Measurements from ENCODE around the gene SLC41A3.

The SLC41A3 gene

GRCh38 chr3:126110431-126111125 is 26.7 kb upstream of the SLC41A3 start:
- Histone ChIP-seq H3K27me3 (ENCODE audit: control insufficient read depth in 1 of 2, insufficient read depth in 2 of 2, low read length in 2 of 2) (no peaks in the 10 kb centered on the region), H3K36me3 (ENCODE audit: insufficient read depth, low read length) (no peaks in the 10 kb centered on the region), H3K9me3 (ENCODE audit: low read length) (no peaks in the 10 kb centered on the region), H3K9ac (ENCODE audit: low read length) (no peak overlapping the region), H3K4me3 (ENCODE audit: low read depth in 1 of 2, low read length in 2 of 2) (no peak overlapping the region), H3K4me1 (ENCODE audit: insufficient read depth, low read length) (no peaks in the 10 kb centered on the region), H3K27ac (ENCODE audit: low read depth, low read length) (no peak overlapping the region)

GRCh38 chr3:126109880-126110235 is 25.9 kb upstream of the SLC41A3 start:
- Histone ChIP-seq H3K27ac (ENCODE audit: low read depth, low read length) (no peak overlapping the region), H3K4me1 (ENCODE audit: insufficient read depth, low read length) (no peaks in the 10 kb centered on the region), H3K36me3 (ENCODE audit: insufficient read depth, low read length) (no peaks in the 10 kb centered on the region), H3K9ac (ENCODE audit: low read length) (no peak overlapping the region), H3K27me3 (ENCODE audit: control insufficient read depth in 1 of 2, insufficient read depth in 2 of 2, low read length in 2 of 2) (no peaks in the 10 kb centered on the region), H3K9me3 (ENCODE audit: low read length) (no peaks in the 10 kb centered on the region), H3K4me3 (ENCODE audit: low read depth in 1 of 2, low read length in 2 of 2) (no peak overlapping the region)

- Histone ChIP-seq H3K4me3 (ENCODE audit: low read depth in 1 of 2, low read length in 2 of 2) (no peak overlapping the region), H3K4me1 (ENCODE audit: insufficient read depth, low read length) (no peaks in the 10 kb centered on the region), H3K27ac (ENCODE audit: low read depth, low read length) (no peak overlapping the region), H3K27me3 (ENCODE audit: control insufficient read depth in 1 of 2, insufficient read depth in 2 of 2, low read length in 2 of 2) (no peaks in the 10 kb centered on the region), H3K9me3 (ENCODE audit: low read length) (no peaks in the 10 kb centered on the region), H3K36me3 (ENCODE audit: insufficient read depth, low read length) (no peaks in the 10 kb centered on the region), H3K9ac (ENCODE audit: low read length) (no peak overlapping the region)
Observed at GRCh38 chr3:126109146-126109879, 25.4 kb upstream of the SLC41A3 start.

GRCh38 chr3:126108676-126109050 is 24.7 kb upstream of the SLC41A3 start:
- no peak overlapping the region for H3K9ac ChIP-seq (ENCODE audit: low read length)
- H3K36me3 ChIP-seq (ENCODE audit: insufficient read depth, low read length), result no peaks in the 10 kb centered on the region
- H3K9me3 ChIP-seq (ENCODE audit: low read length), result no peaks in the 10 kb centered on the region
- H3K4me3 ChIP-seq (ENCODE audit: low read depth in 1 of 2, low read length in 2 of 2), result no peak overlapping the region
- H3K27me3 ChIP-seq (ENCODE audit: control insufficient read depth in 1 of 2, insufficient read depth in 2 of 2, low read length in 2 of 2), result no peaks in the 10 kb centered on the region
- H3K27ac ChIP-seq (ENCODE audit: low read depth, low read length), result no peak overlapping the region
- no peaks in the 10 kb centered on the region for H3K4me1 ChIP-seq (ENCODE audit: insufficient read depth, low read length)

- H3K9me3 ChIP-seq (ENCODE audit: low read length), result no peaks in the 10 kb centered on the region
- no peak overlapping the region for H3K9ac ChIP-seq (ENCODE audit: low read length)
- H3K4me3 ChIP-seq (ENCODE audit: low read depth in 1 of 2, low read length in 2 of 2), result no peak overlapping the region
- peaks cover 5% of the 10 kb centered on the region for H3K4me1 ChIP-seq (ENCODE audit: insufficient read depth, low read length)
- no peak overlapping the region for H3K27ac ChIP-seq (ENCODE audit: low read depth, low read length)
- no peaks in the 10 kb centered on the region for H3K36me3 ChIP-seq (ENCODE audit: insufficient read depth, low read length)
- H3K27me3 ChIP-seq (ENCODE audit: control insufficient read depth in 1 of 2, insufficient read depth in 2 of 2, low read length in 2 of 2), result no peaks in the 10 kb centered on the region
Observed at GRCh38 chr3:126107957-126108675, 24.2 kb upstream of the SLC41A3 start.

- H3K27me3 ChIP-seq (ENCODE audit: control insufficient read depth in 1 of 2, insufficient read depth in 2 of 2, low read length in 2 of 2), result no peaks in the 10 kb centered on the region
- H3K9me3 ChIP-seq (ENCODE audit: low read length), result no peaks in the 10 kb centered on the region
- H3K36me3 ChIP-seq (ENCODE audit: insufficient read depth, low read length), result no peaks in the 10 kb centered on the region
- H3K4me1 ChIP-seq (ENCODE audit: insufficient read depth, low read length), result peaks cover 12% of the 10 kb centered on the region
- no peak overlapping the region for H3K27ac ChIP-seq (ENCODE audit: low read depth, low read length)
- no peak overlapping the region for H3K4me3 ChIP-seq (ENCODE audit: low read depth in 1 of 2, low read length in 2 of 2)
- H3K9ac ChIP-seq (ENCODE audit: low read length), result no peak overlapping the region
Observed at GRCh38 chr3:126107203-126107939, 23.4 kb upstream of the SLC41A3 start.

- H3K4me3 ChIP-seq (ENCODE audit: low read depth in 1 of 2, low read length in 2 of 2), result no peak overlapping the region
- peaks cover 18% of the 10 kb centered on the region for H3K4me1 ChIP-seq (ENCODE audit: insufficient read depth, low read length)
- H3K9ac ChIP-seq (ENCODE audit: low read length), result no peak overlapping the region
- H3K27ac ChIP-seq (ENCODE audit: low read depth, low read length), result no peak overlapping the region
- no peaks in the 10 kb centered on the region for H3K36me3 ChIP-seq (ENCODE audit: insufficient read depth, low read length)
- no peaks in the 10 kb centered on the region for H3K9me3 ChIP-seq (ENCODE audit: low read length)
- H3K27me3 ChIP-seq (ENCODE audit: control insufficient read depth in 1 of 2, insufficient read depth in 2 of 2, low read length in 2 of 2), result no peaks in the 10 kb centered on the region
Observed at GRCh38 chr3:126106336-126107202, 22.6 kb upstream of the SLC41A3 start.

GRCh38 chr3:126105691-126106187 is 21.8 kb upstream of the SLC41A3 start:
- peaks cover 18% of the 10 kb centered on the region for H3K4me1 ChIP-seq (ENCODE audit: insufficient read depth, low read length)
- no peaks in the 10 kb centered on the region for H3K9me3 ChIP-seq (ENCODE audit: low read length)
- H3K4me3 ChIP-seq (ENCODE audit: low read depth in 1 of 2, low read length in 2 of 2), result no peak overlapping the region
- H3K36me3 ChIP-seq (ENCODE audit: insufficient read depth, low read length), result no peaks in the 10 kb centered on the region
- H3K27me3 ChIP-seq (ENCODE audit: control insufficient read depth in 1 of 2, insufficient read depth in 2 of 2, low read length in 2 of 2), result no peaks in the 10 kb centered on the region
- no peak overlapping the region for H3K27ac ChIP-seq (ENCODE audit: low read depth, low read length)
- H3K9ac ChIP-seq (ENCODE audit: low read length), result no peak overlapping the region

GRCh38 chr3:126104742-126105605 is 21.1 kb upstream of the SLC41A3 start:
- H3K27me3 ChIP-seq (ENCODE audit: control insufficient read depth in 1 of 2, insufficient read depth in 2 of 2, low read length in 2 of 2), result no peaks in the 10 kb centered on the region
- peaks cover 18% of the 10 kb centered on the region for H3K4me1 ChIP-seq (ENCODE audit: insufficient read depth, low read length)
- H3K27ac ChIP-seq (ENCODE audit: low read depth, low read length), result no peak overlapping the region
- H3K9me3 ChIP-seq (ENCODE audit: low read length), result no peaks in the 10 kb centered on the region
- H3K36me3 ChIP-seq (ENCODE audit: insufficient read depth, low read length), result no peaks in the 10 kb centered on the region
- no peak overlapping the region for H3K9ac ChIP-seq (ENCODE audit: low read length)
- no peak overlapping the region for H3K4me3 ChIP-seq (ENCODE audit: low read depth in 1 of 2, low read length in 2 of 2)

- H3K36me3 ChIP-seq (ENCODE audit: insufficient read depth, low read length), result no peaks in the 10 kb centered on the region
Observed at GRCh38 chr3:126104028-126104635, 20.2 kb upstream of the SLC41A3 start.

More at GRCh38 chr3:126104028-126104635, 20.2 kb upstream of the SLC41A3 start:
- Histone ChIP-seq H3K27ac (ENCODE audit: low read depth, low read length) (no peak overlapping the region), H3K9ac (ENCODE audit: low read length) (no peak overlapping the region), H3K27me3 (ENCODE audit: control insufficient read depth in 1 of 2, insufficient read depth in 2 of 2, low read length in 2 of 2) (no peaks in the 10 kb centered on the region), H3K4me3 (ENCODE audit: low read depth in 1 of 2, low read length in 2 of 2) (no peak overlapping the region), H3K9me3 (ENCODE audit: low read length) (no peaks in the 10 kb centered on the region), H3K4me1 (ENCODE audit: insufficient read depth, low read length) (peaks cover 18% of the 10 kb centered on the region)

All from muscle layer of colon (tissue), 2 donors.